NCI-H82 treated with DMSO at 0.1 percent for 48 hours (cell line): ENCODE results near the gene KDM5C.

Experiments
- DNase-seq: peaks from one replicate; lab custom pipeline; 2025; ENCODE audit not compliant: unreplicated experiment; lab: John Stamatoyannopoulos, UW

The KDM5C gene

GRCh38 chrX:53224860-53225797, at the start of gene KDM5C:
Gene KDM5C (minus strand): TSS chrX:53225207. CDS start chrX:53224889, 318 bp downstream.
- peak; percentile 88 for DNase-seq

- no peak for DNase-seq
These were observed 47.9 kb upstream of the KDM5C start for GRCh38 chrX:53272808-53273337.

DNA sequence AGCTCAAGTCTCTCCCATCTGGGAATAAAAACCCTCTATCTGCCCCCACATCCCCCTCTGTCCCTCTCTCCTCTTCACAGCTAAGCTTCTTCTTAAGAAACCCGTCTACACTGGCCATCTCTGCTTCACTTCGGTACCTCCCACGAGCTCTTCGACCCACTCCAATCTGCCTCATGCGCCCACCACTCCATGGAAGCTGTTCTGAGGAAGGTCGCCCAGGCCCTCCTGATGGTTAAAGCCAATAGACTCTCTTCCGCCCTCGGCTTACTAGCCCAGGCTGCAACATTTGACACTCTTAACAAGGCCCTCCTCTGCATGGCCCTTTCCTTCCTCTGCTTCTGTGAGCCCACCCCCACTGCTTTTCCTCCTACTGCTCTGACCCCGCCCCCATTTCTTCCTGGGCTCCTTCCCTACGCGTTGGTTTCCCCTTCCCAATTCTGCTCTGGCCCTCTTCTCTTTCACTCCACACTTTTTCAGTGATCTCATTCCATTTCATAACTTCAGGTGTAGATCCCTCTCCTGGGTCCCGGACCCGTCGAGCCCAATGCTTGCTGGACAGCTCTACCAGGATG, 44.6 kb upstream of the KDM5C start:
- DNase-seq = no peak

- no peak for DNase-seq
These were observed 43.2 kb upstream of the KDM5C start for GRCh38 chrX:53268173-53268572.

GRCh38 chrX:53266914-53267313, 41.9 kb upstream of the KDM5C start:
- no peak for DNase-seq

- DNase-seq = no peak
These were observed 41.0 kb upstream of the KDM5C start for GRCh38 chrX:53265771-53266574.

DNA sequence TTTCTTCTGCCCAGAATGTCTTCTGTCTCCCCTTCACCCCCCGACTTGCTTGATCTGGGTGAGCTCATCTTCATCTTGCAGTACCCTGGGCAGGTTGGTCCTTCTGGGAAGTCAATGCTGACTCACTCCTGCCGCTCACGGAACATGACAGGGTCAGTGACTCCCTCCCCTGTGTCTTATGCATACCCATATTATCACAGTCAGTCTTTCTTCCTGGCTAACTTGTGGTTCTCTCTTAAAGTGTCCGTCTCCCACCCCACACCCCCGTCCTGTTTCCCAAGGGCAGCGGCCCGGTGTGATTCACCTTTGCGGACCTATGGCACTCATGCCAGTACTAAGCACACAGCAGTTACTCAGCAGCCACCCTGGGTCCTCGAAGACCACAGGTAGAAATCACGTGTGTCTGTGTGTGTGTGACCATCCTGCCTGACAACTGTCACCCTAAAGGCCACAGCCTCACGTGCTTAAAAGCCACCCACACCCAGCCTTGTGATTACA, 38.6 kb upstream of the KDM5C start:
- no peak for DNase-seq

DNA sequence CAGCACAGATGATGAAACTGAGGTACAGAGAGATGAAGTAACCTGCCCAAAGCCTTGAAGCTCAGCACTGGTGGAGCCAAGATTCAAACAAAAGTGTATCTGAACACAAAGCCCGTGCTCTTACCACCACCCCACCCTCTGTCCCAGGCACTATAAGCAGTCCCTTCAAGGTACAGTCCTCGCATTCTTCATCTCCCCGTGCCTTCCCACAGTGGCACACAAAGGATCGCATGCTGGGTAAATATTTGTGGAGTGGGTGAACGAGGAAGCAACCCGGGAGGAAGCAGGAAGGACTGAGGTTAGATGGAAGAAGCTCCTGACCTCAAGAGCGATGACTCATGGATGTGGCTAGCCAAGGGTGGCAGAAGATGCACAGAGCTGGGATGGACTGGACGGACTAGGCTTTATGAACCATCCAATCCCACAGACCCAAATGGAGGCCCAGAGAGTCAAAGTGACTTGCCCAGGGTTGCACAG, 37.9 kb upstream of the KDM5C start:
- DNase-seq = no peak

DNA sequence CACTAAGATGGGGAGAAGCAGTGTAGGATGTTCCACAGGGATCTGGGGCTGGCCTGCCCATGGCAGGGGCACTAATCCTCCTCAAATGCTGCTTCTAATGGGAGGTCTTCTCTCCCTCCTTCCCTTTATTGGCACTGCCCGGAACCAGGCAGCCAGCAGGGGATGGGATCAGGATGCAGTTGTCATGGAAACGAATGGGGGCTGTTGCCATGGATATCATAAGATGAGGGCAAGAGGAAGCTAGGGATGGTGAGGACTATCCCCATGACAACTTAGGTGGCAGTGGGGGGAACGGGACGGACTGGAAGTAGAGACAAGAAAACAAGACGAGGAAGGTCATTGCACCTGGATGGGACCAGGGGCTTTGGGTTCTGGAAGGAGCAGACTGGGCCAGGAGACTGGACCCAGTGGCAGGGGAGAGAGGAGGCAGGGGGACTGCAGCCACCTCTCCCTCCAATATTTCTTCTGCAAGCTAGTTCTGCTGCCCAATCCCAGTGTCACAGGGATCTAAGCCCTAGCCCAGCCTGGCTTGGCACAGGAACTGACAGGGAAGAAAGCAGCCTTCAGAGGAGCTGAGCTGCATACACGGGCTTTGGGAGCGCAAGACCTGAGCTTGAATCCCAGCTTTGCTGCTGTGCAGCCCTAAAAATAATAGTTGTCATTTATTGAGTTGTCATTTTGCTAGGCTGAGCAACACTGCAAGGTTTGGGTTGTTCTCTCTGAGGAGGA, 37.3 kb upstream of the KDM5C start:
- no peak for DNase-seq

DNA sequence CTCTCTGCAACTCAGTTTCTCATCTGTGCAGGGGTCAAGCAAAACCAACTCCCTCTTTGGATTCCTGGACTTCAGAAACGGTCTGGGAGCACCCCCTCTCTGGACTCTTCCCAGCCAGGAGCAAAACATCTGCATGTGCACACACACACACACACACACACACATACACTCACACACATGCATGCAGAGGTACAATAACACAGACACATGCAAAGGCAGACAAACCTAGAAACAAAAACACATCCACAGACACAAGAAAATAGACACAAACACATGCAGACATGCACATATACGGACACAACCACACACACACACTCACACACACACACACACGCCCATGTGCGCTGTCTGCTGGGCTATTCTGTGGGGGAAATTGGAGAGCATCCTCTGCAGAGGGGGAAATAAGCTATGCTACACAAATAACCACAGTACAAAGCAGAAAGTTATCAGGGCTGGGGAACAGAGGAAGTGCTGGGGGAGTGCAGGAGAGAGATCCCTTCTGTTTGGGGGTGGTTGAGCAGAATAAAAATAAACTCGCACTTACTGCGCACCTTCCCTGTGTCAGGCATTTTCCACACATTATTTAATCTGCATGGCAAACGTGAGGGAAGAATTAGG, 36.5 kb upstream of the KDM5C start:
- DNase-seq = no peak

- no peak for DNase-seq
These were observed 35.8 kb upstream of the KDM5C start for GRCh38 chrX:53260836-53261235.

DNA sequence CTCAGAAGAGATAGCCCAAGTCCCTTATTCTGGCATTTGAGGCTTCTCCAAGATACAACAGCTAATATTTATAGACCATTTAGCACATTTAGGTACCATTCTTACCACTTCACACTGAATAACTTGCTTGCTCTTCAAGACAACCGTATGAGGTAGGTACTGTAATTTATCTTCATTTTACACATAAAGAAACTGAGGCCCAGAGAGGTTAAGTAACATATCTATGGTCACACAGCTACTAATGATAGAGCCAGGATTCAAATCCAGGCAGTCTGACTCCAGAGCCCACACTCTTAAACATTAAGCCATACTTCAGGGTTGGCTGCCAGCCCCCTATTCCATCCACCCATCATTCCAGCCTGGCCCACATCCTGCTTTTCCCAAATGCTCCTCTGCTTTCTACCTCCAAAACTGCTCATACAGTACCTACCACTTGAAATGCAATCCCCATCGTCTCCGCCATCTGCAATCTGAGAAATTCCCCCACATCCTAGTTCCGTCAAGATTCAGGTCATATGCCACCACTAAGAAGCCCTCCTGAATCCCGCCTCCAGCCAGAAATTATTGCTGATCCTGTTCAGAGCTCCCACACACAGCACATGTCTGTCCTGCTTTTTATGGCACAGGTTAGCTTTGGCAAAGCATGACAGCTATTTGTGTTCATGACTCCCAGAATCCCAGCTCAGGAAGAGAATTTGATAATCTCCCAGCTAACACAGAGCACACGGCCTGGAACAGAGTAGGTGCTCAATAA, 32.8 kb upstream of the KDM5C start:
- no peak for DNase-seq

DNA sequence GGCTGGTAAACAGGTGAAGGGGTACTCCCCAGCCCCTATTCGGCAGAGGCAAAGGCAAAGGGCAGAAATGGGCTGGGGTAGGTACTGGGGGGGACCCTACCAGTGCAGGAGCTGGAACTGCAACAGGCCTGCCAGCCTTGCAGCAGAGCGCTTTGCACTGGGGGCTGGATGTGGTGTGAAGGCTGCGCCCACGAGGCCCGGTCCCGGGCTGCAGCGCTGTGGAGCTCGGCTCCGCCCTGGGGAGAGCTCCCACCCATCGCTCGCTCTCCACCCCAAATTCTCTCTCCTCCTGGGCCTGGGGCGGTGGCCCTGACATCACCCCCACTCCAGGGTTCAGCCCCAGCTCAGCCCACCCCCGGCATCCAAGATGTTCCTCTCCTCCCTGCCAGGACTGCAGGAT, 32.2 kb upstream of the KDM5C start:
- DNase-seq = no peak

- DNase-seq = no peak
These were observed 31.5 kb upstream of the KDM5C start for GRCh38 chrX:53256446-53257041.

DNA sequence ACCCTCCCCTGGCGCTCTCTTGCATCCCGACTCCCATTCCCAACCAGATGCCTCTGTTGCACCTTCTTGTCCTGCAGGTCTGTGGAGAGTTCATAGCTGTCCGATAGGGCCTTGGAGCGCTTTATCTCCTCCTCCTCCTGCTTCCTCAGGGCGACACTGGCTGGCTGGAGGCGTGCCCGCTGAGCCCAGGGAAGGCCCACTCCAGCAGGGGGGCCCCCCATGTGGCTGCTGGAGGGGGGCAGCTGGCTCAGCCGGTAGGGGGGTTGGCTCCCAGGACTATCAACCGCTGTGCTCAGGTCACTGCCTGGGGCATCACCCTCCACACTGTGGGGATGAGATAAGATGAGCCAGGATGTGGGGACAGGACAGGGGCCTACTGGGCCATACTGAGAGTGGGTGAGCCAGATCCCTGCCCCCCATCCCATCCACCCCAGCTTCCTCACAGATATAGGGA, 30.8 kb upstream of the KDM5C start:
- no peak for DNase-seq

DNA sequence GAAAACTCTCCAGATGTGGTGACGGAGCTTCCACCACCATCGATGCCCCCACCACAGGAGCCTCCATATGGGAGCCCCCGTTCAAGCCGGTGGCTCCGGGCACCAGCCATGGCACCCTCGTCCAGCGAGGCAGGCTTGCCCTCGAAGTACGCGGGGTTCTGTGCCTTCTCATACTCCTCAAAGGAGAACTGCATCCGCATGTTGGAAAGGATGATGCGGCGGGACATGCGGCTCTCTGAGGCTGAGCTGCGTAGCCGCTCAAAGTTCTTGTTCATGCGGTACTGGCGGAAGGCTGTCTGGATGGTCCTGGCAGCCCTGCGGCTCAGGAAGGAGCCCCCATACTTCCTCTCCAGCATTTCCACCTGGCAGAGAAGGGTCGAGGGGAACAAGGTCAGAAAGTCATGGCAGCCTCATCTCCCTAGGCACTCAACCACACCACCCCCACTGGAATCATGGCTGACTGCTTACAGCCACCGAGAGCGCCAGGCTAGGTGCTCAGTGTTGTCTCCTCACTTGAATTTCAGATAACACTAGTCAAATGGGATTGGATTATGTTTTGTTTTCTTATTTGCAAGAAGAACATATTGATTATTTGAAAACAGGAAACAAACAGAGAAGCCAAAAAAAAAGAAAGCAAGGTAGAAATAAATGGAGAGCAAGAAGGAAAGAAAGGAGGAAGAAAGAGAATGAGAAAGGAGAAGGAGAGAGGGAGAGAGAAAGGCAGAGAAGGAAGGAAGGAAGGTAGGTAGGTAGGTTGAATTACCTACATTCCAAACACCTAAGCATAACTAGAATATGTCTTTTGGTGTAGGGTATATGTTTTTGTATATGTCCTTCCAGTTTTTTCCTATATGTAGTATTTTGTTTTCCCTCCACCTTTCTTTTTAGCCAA, 29.8 kb upstream of the KDM5C start:
- DNase-seq = no peak

DNA sequence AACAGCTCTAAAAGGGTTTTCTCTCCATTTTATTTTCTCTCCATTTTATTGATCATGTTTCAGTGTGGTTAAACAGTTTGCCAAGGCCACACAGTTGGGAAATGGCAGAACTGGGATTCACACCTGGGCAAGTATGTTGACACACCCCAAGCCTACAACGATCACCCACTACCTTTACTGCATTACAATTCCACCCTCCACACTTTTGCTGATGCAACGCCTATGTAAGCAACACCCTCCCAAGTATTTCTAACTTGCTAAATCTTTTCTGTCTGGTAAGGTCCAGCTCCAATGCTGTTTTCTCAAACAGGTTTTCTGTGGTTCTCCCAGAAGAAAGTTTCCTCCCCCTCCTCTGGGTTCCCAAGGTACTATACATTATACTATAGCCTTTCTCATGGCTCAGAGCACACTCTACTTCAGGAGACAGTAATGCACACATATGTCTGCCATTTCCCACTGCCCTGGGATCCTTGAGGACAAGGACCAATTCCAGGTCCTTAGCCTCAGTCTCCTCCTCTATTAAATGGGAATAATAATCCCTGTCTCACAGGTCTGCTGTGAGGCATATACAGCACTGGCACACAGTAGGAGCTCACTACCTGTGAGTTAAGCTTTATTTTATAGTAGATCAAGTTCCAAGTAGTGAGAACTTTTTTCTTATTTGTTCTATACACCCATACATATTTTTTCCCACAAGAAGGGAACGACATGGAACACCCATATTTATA, 28.4 kb upstream of the KDM5C start:
- no peak for DNase-seq
